ENCODE data around the gene TMEM140. TPM values are rescaled to one million over a fixed set of nuclear protein-coding genes. Genes with fewer than 3 reads are reported as not detected.
A peak's percentile ranks its signal among the peaks of the same experiment; 100 is the strongest.
"Not testable (repeated sequence)": the region's sequence is repeated elsewhere in the genome, so short reads cannot be mapped to it uniquely, and the experiment has no call there.

The TMEM140 gene
- total RNA-seq, 1 experiment from 2014 or later = 0.81 TPM

DNA sequence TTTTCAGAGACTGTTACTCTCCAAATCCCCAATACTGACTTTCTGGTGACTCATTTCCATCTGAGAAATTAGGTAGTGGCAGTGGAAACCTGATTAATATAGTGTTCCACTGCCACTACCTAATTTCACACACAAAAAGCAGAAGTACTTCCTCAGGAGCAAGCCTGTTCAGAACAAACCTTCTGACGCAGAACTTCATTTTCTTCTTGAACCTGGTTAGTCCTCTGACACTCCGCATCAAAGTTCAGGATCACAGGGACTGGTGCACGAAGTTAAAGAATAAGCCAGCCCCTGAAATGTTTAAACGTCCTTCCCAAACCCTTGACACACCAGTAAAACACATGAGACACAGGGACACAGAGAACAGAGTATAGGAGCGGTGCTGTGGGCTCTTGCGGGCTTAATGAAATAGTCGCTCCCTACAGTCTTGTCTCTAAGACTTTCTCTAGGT is 59.1 kb downstream of the TMEM140 start:
- in situ Hi-C loops (cut with HindIII; ENCODE audit: low pct_unique_long_range_greater_than_20kb, low sequenced_read_pairs) = no loop called here
- DNase-seq (ENCODE audit: low read depth) = no peak

GRCh38 chr7:135207406-135208101 is 59.7 kb downstream of the TMEM140 start:
- no peak for DNase-seq (ENCODE audit: low read depth)
- in situ Hi-C loops (cut with HindIII; ENCODE audit: low pct_unique_long_range_greater_than_20kb, low sequenced_read_pairs) = no loop called here

- DNase-seq (ENCODE audit: low read depth) = peak; percentile 40
- in situ Hi-C loops (cut with HindIII; ENCODE audit: low pct_unique_long_range_greater_than_20kb, low sequenced_read_pairs) = no loop called here
Measured at GRCh38 chr7:135208102-135208793, 60.4 kb downstream of the TMEM140 start.

GRCh38 chr7:135209225-135209834 is 61.5 kb downstream of the TMEM140 start:
- in situ Hi-C loops (cut with HindIII; ENCODE audit: low pct_unique_long_range_greater_than_20kb, low sequenced_read_pairs) = no loop called here
- DNase-seq (ENCODE audit: low read depth) = no peak

- peak; percentile 25 for DNase-seq (ENCODE audit: low read depth)
- in situ Hi-C loops (cut with HindIII; ENCODE audit: low pct_unique_long_range_greater_than_20kb, low sequenced_read_pairs) = no loop called here
Measured at GRCh38 chr7:135210888-135211178, 63.0 kb downstream of the TMEM140 start.

- in situ Hi-C loops (cut with HindIII; ENCODE audit: low pct_unique_long_range_greater_than_20kb, low sequenced_read_pairs) = no loop called here
- peak; percentile 79 for DNase-seq (ENCODE audit: low read depth)
Measured at GRCh38 chr7:135211179-135211945, 63.5 kb downstream of the TMEM140 start, which contains the start of gene WDR91. Gene WDR91, minus strand, starts transcription at chr7:135211526. Its CDS starts 24 bp downstream, at chr7:135211502.

DNA sequence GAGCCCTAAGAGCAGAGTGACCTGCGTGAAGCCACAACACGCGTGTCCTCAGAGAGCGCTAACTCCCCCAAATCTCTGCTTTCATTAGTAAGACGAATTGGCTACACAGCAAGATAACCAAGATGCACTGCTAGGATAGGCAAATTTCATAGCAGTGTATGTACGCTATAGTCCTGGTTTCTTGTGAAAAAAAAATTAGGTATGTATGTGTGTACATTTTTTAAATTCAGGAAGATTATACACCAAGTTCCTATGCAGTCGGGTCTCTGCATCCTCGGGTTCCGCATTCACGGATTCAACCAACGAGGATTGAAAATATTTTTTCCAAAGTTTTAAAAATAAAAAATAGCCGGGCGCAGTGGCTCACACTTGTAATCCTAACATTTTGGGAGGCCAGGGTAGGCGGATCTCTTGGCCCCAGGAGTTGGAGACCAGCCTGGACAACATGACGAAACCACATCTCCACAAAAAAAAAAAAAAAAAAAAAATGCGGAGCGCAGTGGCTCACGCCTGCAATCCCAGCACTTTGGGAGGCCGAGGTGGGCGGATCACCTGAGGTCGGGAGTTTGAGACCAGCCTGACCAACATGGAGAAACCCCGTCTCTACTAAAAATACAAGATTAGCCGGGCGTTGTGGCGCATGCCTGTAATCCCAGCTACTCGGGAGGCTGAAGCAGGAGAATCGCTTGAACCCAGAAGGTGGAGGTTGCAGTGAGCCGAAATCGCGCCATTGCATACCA is 64.2 kb downstream of the TMEM140 start:
- DNase-seq (ENCODE audit: low read depth); in situ Hi-C loops (cut with HindIII; ENCODE audit: low pct_unique_long_range_greater_than_20kb, low sequenced_read_pairs): not testable (repeated sequence)

GRCh38 chr7:135213831-135214230 is 66.0 kb downstream of the TMEM140 start:
- DNase-seq (ENCODE audit: low read depth) = no peak
- in situ Hi-C loops (cut with HindIII; ENCODE audit: low pct_unique_long_range_greater_than_20kb, low sequenced_read_pairs) = no loop called here

GRCh38 chr7:135215180-135215579 is 67.3 kb downstream of the TMEM140 start:
- in situ Hi-C loops (cut with HindIII; ENCODE audit: low pct_unique_long_range_greater_than_20kb, low sequenced_read_pairs) = no loop called here
- no peak for DNase-seq (ENCODE audit: low read depth)

GRCh38 chr7:135215698-135216097 is 67.8 kb downstream of the TMEM140 start:
- DNase-seq (ENCODE audit: low read depth) = no peak
- in situ Hi-C loops (cut with HindIII; ENCODE audit: low pct_unique_long_range_greater_than_20kb, low sequenced_read_pairs) = no loop called here

Other genes starting within 250 kb of the TMEM140 start
- 0.81 and 1.5 TPM in 2 replicates for gene AGBL3, start 161.6 kb upstream of the TMEM140 start, total RNA-seq (2014; rRNA removed; shearing (Covaris generic); ENCODE audit: low replicate concordance)
- gene CYREN, start 22.6 kb downstream of the TMEM140 start, total RNA-seq (2014; rRNA removed; shearing (Covaris generic); ENCODE audit: low replicate concordance) = 78.9 and 131 TPM in 2 replicates
- 13.1 and 19.4 TPM in 2 replicates for gene WDR91, start 63.5 kb downstream of the TMEM140 start, total RNA-seq (2014; rRNA removed; shearing (Covaris generic); ENCODE audit: low replicate concordance)
- gene STRA8, start 85.8 kb downstream of the TMEM140 start, total RNA-seq (2014; rRNA removed; shearing (Covaris generic); ENCODE audit: low replicate concordance) = not detected in 2 replicates

All from Caki2 (cell line).